B cell (primary cell): Measurements from ENCODE around the gene CCIN. TPM values are rescaled to one million over a fixed set of nuclear protein-coding genes. Genes with fewer than 3 reads are reported as not detected.

Experiments used
- ATAC-seq: fragments of 200-7000 bp; cut with Tn5 transposase; one replicate; pipeline ENCODE4 v1.10.0; 2021; ENCODE audit warnings: low read depth, mild to moderate bottlenecking, moderate number of reproducible peaks, moderate library complexity
- CTCF ChIA-PET: fragments of 350-600 bp; sonication (Branson Sonifier 250); formaldehyde crosslinking; loops from one replicate; lab custom pipeline; 2021; ENCODE audit warnings: antibody characterized with exemption, inconsistent platforms; lab: Charles Lee
- POLR2A ChIA-PET: fragments of 350-600 bp; sonication (Branson Sonifier 250); formaldehyde crosslinking; loops from one replicate; lab custom pipeline; 2021; ENCODE audit warnings: antibody characterized with exemption; lab: Charles Lee
- DNase-seq: peaks from one replicate; pipeline ENCODE4 v3.0.0; 2013
- H2AFZ ChIP-seq: 2 replicates; pipeline ENCODE4 v1.6.1; 2012; ENCODE audit warnings: mild to moderate bottlenecking, low read depth, low read length; ENCODE audit not compliant: insufficient read depth, poor library complexity, severe bottlenecking
- H3K27ac ChIP-seq, 2 donors: 1 replicate in 1 of 2; 2 replicates in 1 of 2; pipeline ENCODE4 v1.5.1; 2012 to 2013; ENCODE audit warnings: low read length in 2 of 2, mild to moderate bottlenecking in 2 of 2, moderate library complexity in 1 of 2
- H3K27me3 ChIP-seq, 4 experiments: fragments of 200-600 bp in 1 of 4; sonication (generic) in 1 of 4; replicated peaks in 1 of 4; 1 replicate in 2 of 4; 2 replicates in 2 of 4; pipeline versions ENCODE4 v1.6.1 to v1.7.0; 2013 to 2016; ENCODE audit warnings: low read length in 3 of 4, mild to moderate bottlenecking in 2 of 4, mixed read lengths in 1 of 4, moderate library complexity in 1 of 4; ENCODE audit not compliant: insufficient read depth in 4 of 4, control insufficient read depth in 3 of 4; ENCODE audit errors: control extremely low read depth in 1 of 4
- H3K36me3 ChIP-seq, 2 experiments: replicated peaks in 1 of 2; 1 replicate in 1 of 2; 2 replicates in 1 of 2; pipeline versions ENCODE4 v1.6.1 to v1.7.1; 2013; ENCODE audit warnings: low read length in 1 of 2; ENCODE audit not compliant: insufficient read depth in 2 of 2, control insufficient read depth in 1 of 2; ENCODE audit errors: control extremely low read depth in 1 of 2, extremely low read depth in 1 of 2
- H3K4me1 ChIP-seq, 2 donors: fragments of 200-600 bp in 1 of 2; sonication (generic) in 1 of 2; 1 replicate in 1 of 2; 2 replicates in 1 of 2; pipeline versions ENCODE4 v1.5.1 to v1.6.1; 2013 to 2017; ENCODE audit warnings: low read length in 2 of 2; ENCODE audit not compliant: control insufficient read depth in 2 of 2, insufficient read depth in 2 of 2
- H3K4me2 ChIP-seq: replicated peaks from 2 replicates; pipeline ENCODE3; 2012; ENCODE audit warnings: mild to moderate bottlenecking, low read depth, low read length; ENCODE audit not compliant: poor library complexity, severe bottlenecking
- H3K4me3 ChIP-seq, 5 experiments: fragments of 200-600 bp in 1 of 5; sonication (generic) in 1 of 5; 1 replicate in 3 of 5; 2 replicates in 2 of 5; pipeline versions ENCODE4 v1.5.1 to v1.7.0; 2011 to 2016; ENCODE audit warnings: low read length in 4 of 5, mild to moderate bottlenecking in 4 of 5, low read depth in 2 of 5, control low read depth in 1 of 5, moderate library complexity in 1 of 5; ENCODE audit not compliant: insufficient read depth in 1 of 5; ENCODE audit errors: control extremely low read depth in 1 of 5, extremely low read depth in 1 of 5
- H3K79me2 ChIP-seq: fragments of 200-600 bp; sonication (generic); one replicate; pipeline ENCODE4 v1.6.0; 2016; ENCODE audit warnings: low read length; ENCODE audit not compliant: control insufficient read depth, insufficient read depth
- H3K9ac ChIP-seq: fragments of 200-600 bp; sonication (generic); 2 replicates; pipeline ENCODE4 v1.6.1; 2017; ENCODE audit warnings: mild to moderate bottlenecking, low read length, moderate library complexity
- H3K9me3 ChIP-seq, 3 donors: one replicate each; pipeline versions ENCODE4 v1.6.1 to v1.7.1; 2013; ENCODE audit warnings: low read length in 2 of 3; ENCODE audit not compliant: control insufficient read depth in 2 of 3, insufficient read depth in 1 of 3; ENCODE audit errors: control extremely low read depth in 1 of 3
- H4K20me1 ChIP-seq: 2 replicates; pipeline ENCODE4 v1.6.0; 2012; ENCODE audit warnings: mild to moderate bottlenecking, low read length; ENCODE audit not compliant: insufficient read depth, control insufficient read depth, poor library complexity, severe bottlenecking
- H3K27ac Mint-ChIP-seq: one replicate; pipeline ENCODE4 v1.8.0; 2021; ENCODE audit warnings: mixed read lengths
- H3K27me3 Mint-ChIP-seq: one replicate; pipeline ENCODE4 v1.8.0; 2021; ENCODE audit warnings: mixed read lengths
- H3K4me1 Mint-ChIP-seq: one replicate; pipeline ENCODE4 v1.8.0; 2021; ENCODE audit warnings: mixed read lengths
- H3K4me3 Mint-ChIP-seq: one replicate; pipeline ENCODE4 v1.8.0; 2021; ENCODE audit warnings: mixed read lengths
- H3K9me3 Mint-ChIP-seq: one replicate; pipeline ENCODE4 v1.8.0; 2022; ENCODE audit warnings: mixed read lengths; ENCODE audit not compliant: insufficient read depth
- EZH2 ChIP-seq: IDR thresholded peaks from 2 replicates; pipeline ENCODE4 v1.6.1; 2012; ENCODE audit warnings: borderline replicate concordance, low read depth, mild to moderate bottlenecking, moderate library complexity, low read length; ENCODE audit not compliant: insufficient read depth, poor library complexity, severe bottlenecking
- WGBS: methylation state at CpG from one replicate; pipeline ENCODE4 v1.1.5; 2013; ENCODE audit warnings: missing lambda C conversion rate; ENCODE audit not compliant: insufficient coverage; 5-methylcytosine and 5-hydroxymethylcytosine counted together
- intact Hi-C: fragments of 100-400 bp; cut with micrococcal nuclease; formaldehyde crosslinking; loops from one replicate; pipeline ENCODE4 v1.10.0; 2022
- polyA plus RNA-seq: library from polyadenylated mRNA; depleted of rRNA; stranded (reverse); fragments of >200 nt; gene quantifications from 2 replicates; pipeline ENCODE4 v1.2.3, GENCODE V29; 2012
- total RNA-seq, 2 donors: library from RNA; stranded (reverse); fragments of 120-200 nt in 1 of 2; gene quantifications; 1 replicate in 1 of 2; 2 replicates in 1 of 2; pipeline versions ENCODE4 v1.2.3 to v1.2.4, GENCODE V29; 2013 to 2022
- TF ChIP-seq, protein P1 (sequence below): fragments of 200-600 bp; IDR thresholded peaks from one replicate; pipeline ENCODE4 v1.8.0; 2022; ENCODE audit warnings: antibody characterized with exemption, mild to moderate bottlenecking

CCIN gene
- total and polyA plus RNA-seq, 2 donors (not counting 1 experiment from before 2014, with no cell fraction given) = 0.15 TPM; not detected in 1

- Histone ChIP-seq H3K4me1 (peaks cover 18 to 25% of the 10 kb centered on the region in 2 donors), H2AFZ (no peak overlapping the region), H3K9ac (no peak overlapping the region), H3K27me3 (no peaks in the 10 kb centered on the region), H3K79me2 (peaks cover 16% of the 10 kb centered on the region), H3K4me2 (no peak overlapping the region), H3K9me3 (no peaks in the 10 kb centered on the region), H4K20me1 (peaks cover 9% of the 10 kb centered on the region), H3K4me3 (no peak overlapping the region), H3K36me3 (no peaks in the 10 kb centered on the region), H3K27ac (no peak overlapping the region)
- CTCF ChIA-PET = interaction anchor here (1.0 to 7.1 kb wide), 2 partner anchors 10 to 20 kb away, joined by 3 to 44 read pairs; partner anchors contain the start of gene CCIN
- intact Hi-C loops = no loop called here
- Mint-ChIP-seq H3K27me3 (no peaks in the 10 kb centered on the region), H3K9me3 (no peaks in the 10 kb centered on the region), H3K27ac (no peak overlapping the region), H3K4me1 (peaks cover 27% of the 10 kb centered on the region), H3K4me3 (no peak overlapping the region)
- DNase-seq = no peak
- no peak for ATAC-seq
- no peak for TF ChIP-seq EZH2
- TF ChIP-seq, protein P1, sequence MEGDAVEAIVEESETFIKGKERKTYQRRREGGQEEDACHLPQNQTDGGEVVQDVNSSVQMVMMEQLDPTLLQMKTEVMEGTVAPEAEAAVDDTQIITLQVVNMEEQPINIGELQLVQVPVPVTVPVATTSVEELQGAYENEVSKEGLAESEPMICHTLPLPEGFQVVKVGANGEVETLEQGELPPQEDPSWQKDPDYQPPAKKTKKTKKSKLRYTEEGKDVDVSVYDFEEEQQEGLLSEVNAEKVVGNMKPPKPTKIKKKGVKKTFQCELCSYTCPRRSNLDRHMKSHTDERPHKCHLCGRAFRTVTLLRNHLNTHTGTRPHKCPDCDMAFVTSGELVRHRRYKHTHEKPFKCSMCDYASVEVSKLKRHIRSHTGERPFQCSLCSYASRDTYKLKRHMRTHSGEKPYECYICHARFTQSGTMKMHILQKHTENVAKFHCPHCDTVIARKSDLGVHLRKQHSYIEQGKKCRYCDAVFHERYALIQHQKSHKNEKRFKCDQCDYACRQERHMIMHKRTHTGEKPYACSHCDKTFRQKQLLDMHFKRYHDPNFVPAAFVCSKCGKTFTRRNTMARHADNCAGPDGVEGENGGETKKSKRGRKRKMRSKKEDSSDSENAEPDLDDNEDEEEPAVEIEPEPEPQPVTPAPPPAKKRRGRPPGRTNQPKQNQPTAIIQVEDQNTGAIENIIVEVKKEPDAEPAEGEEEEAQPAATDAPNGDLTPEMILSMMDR = no peak
- POLR2A ChIA-PET = no interaction called here
Measured at GRCh38 chr9:36187414-36187813, 18.2 kb downstream of the CCIN start.

DNA sequence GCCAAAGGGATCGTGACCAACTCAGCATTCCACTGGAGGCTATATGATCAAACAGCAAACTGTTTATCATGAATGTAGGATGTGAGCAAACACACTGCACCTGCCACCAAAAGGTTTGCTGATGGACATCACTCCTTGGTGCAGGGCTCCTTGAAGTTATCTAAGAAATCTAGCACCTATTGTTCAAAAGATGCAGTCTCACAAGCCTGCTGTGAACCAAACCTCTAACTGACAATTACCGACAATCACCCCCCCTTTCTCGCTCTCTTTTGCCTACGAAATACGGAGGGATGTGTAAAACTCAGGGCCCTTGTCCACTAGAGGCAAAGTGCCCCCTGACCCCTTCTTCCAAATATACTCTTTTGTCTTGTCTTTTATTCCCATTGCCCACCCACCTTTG is 19.0 kb downstream of the CCIN start:
- intact Hi-C loops = no loop called here
- Mint-ChIP-seq H3K9me3 (no peaks in the 10 kb centered on the region), H3K4me3 (no peak overlapping the region), H3K27ac (no peak overlapping the region), H3K4me1 (peaks cover 35% of the 10 kb centered on the region), H3K27me3 (no peaks in the 10 kb centered on the region)
- ChIA-PET CTCF (interaction anchor here (7.1 kb wide), 1 partner anchor 20 kb away, joined by 44 read pairs; the partner anchor contains the start of gene CCIN), POLR2A (no interaction called here)
- H3K4me3 ChIP-seq = no peak overlapping the region
- 100% methylated on average over 4 of the region's 5 CpGs for WGBS
- H3K79me2 ChIP-seq = peaks cover 24% of the 10 kb centered on the region
- TF ChIP-seq, protein P1 = no peak
- no peak for TF ChIP-seq EZH2
- no peak overlapping the region for H2AFZ ChIP-seq
- H3K27ac ChIP-seq = no peak overlapping the region
- ATAC-seq (no peak), DNase-seq (no peak)
- H4K20me1 ChIP-seq = peaks cover 17% of the 10 kb centered on the region
- no peaks in the 10 kb centered on the region for H3K9me3 ChIP-seq
- no peaks in the 10 kb centered on the region for H3K36me3 ChIP-seq
- H3K4me2 ChIP-seq = no peak overlapping the region
- no peaks in the 10 kb centered on the region for H3K27me3 ChIP-seq
- H3K9ac ChIP-seq = no peak overlapping the region
- peaks cover 26 to 31% of the 10 kb centered on the region in 2 donors for H3K4me1 ChIP-seq
